ELR (cell line): ENCODE measurements around the gene MRPS14.

Experiments
- DNase-seq: peaks from one replicate; pipeline ENCODE4 v3.0.0-alpha.2; 2015; ENCODE audit warnings: low read depth

Gene MRPS14

DNA sequence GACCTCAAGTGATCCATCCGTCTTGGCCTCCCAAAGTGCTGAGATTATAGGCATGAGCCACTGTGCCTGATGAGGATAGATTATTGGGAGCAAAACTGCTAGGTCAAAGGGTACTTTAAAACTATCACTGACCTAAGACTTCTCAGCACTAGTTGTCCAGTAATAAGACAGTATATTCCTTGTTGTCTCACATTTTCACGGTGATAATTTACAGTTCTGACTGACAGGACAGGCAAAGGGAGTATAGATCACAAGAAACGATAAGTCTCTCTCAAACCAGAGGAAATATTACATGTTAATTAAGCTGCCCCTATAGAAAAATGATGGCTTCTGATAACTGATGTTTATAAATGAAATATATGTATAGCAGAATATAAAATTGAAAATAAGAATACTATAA, 3.7 kb downstream of the MRPS14 start:
- DNase-seq: no peak

DNA sequence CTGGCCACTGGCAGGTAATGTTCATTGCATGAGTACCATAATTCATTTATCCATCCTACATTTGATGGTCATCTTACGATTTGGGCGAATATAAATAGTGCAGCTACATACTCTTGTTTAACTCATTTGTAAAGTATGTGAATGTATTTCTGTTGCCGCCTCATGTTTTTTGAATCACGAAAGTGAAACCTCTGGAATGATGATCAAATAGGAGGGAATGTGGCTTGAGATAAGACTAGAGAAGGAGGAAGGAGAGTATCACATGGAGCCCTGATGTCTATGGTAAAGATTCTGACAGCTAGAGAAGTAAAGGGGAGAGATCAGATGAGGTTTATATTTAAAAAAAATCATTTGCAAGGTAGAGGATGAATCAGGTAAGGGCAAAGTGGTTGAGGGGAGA, 8.0 kb downstream of the MRPS14 start:
- peak; percentile 86 for DNase-seq

DNA sequence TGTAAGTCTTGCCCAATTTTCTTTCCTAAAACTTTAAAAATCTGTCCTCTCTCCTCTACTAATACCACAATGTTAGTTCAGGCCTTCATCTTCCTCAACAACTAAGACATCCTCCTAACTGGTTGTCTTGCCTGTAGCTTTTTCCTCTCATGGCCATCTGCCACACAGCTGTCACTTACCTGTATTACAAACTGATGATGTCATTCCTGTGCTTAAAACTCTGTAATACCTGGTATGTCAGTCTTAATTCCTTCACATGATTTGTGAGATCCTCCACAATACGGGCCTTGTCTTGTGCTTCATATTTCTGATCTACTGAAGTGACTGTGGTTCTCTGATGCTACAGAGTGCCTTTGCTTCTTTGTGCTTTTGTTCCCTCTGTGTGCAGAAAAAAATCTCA, 9.8 kb downstream of the MRPS14 start:
- DNase-seq: no peak

DNA sequence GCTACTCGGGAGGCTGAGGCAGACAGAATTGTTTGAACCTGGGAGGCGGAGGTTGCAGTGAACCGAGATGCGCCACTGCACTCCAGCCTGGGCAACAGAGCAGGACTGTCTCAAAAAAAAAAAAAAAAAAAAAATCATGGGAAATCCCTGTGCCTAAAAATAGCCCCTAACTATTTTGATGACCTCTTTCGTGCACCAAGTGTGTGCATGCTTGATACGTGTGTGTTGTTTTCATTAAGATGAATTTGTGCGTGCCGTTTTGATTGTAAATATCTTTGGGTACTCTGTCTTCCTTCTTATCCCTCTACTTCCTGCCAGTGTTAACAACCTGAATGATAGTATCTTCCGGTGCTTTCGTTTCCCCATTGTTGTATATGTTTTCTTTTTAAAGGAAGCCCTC, 13.7 kb downstream of the MRPS14 start:
- no peak for DNase-seq

DNA sequence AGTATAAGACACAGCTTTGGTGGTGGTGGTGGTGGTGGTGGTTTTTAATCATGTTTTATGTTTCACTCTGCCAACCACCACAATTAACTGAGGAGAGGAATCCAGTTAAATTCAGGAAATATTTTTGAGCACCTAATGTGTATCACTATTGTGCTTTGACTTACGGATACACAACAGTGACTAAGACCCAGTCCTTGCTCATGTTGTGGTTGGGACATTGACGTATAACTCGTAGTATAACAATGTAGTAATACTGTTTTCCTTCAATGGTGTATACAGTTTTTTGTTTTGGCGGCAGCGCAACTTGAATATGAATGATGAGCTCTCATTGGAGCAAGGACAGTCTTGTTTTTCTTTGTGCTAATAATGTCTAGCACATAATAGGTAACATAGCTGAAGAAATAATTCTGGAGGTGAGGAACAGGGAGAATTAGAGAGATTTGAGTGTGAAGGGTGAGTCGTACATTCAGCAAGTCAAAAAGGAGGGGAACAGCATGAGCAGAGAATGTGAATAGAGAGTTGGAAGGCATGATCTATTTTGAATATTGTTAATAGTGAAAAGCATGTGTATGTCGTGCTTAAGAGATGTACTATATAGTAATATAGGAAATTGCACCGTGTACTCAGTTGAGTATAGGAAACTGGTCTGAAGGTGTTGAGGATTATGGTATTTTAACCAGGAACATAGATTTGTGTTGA, 18.0 kb downstream of the MRPS14 start:
- DNase-seq: peak; percentile 63

DNA sequence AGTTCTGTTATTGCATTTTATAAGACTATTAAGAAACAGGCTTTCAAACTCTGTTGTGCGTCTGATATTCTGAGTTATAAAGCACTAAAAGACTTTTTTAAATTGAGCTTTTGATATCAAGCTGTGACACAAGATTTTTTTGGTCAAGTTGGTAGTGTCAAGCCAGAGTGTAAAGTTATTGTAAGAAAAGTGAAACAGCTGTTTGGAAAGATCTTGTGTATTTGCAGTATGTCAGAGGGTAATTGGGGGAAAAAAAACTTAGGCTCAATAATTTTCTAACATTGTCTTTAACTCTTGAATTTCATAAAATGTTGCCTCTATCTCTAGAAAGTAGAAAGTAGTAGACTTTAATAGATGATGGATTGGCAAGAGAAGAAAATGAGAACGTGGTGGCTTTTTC, 19.7 kb downstream of the MRPS14 start:
- no peak for DNase-seq

DNA sequence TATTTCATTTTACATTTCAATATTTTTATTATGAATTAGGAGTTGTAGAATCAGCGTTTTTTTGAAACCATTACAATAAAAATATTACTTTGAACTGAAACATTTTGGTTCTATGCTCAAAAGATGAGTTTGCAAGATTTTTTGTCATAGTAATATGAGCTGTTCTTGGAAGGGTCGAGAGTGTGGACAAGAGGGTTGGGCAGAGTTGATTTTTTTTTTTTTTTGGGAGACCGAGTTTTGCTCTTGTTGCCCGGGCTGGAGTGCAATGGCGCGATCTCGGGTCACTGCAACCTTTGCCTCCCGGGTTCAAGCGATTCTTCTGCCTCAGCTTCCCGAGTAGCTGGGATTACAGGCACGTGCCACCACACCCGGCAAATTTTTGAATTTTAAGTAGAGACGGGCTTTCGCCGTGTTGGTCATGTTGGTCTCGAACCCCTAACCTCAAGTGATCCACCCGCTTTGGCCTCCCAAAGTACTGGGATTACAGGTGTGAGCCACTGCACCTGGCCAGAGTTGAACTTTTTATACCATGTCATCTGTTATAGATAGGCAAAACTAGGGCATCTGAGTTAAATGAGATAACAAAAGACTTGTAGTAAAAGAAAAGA, 20.2 kb downstream of the MRPS14 start:
- no peak for DNase-seq

DNA sequence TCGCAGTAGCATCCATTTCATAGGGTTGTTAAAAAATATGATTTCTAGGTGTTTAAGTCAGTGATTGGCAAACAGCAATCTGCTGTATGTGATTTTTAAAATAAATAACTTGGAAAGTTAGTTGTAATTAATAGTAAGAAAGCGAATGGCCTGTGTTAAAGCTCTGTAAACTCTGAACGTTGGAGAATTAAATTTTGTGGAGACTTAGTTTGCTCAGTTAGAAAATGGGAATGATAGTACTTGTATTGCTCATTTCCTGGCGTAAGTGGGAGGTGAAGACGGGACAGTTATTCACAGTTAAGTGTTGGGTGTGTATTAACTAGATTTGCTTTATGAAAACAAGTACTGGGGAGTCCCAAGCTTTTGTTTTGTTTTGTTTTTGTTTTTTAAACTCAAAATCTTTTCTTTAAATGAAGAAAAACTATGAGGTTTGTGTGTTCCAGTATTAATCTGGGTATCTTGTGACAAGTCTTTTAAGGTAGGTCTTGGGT, 22.5 kb downstream of the MRPS14 start:
- peak; percentile 49 for DNase-seq

DNA sequence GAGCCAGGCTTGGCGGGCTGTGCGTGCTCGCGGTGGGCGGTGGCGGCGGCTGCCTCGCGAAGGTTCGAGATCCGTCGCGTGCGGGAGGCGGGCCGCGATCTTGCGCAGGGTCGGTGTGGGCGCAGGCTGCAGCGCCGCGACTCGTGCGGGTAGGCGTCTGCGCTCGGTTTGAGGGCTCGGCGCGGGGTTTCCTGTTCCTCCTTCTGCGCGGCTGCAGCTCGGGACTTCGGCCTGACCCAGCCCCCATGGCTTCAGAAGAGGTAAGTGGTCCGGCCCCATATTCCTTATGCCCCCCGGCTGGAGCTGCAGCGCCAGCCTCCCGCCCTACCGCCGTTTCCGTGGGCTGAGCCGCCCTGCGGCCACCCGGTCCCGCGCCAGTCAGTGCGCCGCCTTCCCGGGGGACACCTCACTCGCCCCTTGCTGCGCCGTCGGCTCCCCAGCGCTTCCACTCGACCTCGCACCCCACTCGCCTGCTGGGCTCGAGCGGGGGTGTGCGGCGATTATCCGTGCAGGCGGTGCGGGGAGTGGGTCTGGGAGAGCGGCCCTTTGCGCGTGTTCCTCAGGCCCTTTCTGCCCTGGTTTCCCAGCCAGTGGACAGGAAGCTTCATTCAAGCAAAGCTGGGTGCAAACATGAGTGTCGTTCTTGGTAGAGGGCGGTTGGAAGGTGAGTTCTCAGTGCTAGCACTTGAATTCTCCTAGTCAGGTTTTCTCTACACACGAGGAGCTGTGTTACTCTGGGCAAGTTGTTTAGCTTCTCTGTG, 23.1 kb downstream of the MRPS14 start, which contains the start of gene CACYBP:
CACYBP (plus strand) TSS at position 12 of the 761 bp plus-strand sequence; CDS start at position 246, 234 bp downstream.
- DNase-seq: peak; percentile 49

DNA sequence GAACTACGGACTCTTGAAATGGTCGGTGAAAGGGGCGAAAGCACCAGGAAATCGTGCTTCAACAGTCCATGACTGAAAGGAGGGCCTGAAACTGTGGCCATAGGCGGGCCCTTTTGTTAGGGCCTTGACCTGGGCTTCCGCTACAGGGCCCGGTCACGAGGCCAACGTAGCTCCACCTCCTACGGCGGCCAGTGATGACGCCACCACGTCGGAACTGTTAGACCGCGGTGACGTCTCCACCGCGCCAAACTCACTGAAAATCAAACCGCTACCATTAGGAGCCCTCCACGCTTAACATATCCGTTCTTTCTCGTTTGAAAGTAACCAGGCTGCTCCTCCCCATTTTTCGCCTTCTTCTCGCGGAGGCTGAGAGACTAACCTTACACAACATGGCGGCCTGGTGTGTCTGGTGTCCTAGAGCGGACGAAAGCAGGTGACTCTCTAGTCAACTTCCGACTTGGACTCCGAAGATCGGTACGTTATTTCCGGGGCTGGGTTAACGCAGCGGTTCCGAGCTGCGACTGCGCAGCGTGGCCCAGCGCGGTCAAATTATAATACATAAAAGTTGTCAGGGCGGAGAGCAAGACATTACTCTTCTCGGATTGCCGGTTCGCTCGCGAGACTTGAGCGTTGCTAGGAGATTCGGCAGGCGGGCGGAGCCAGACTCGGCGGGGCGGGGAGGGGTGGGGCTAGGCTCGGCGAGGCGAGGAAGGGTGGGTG, 23.8 kb downstream of the MRPS14 start:
- DNase-seq: peak; percentile 98

DNA sequence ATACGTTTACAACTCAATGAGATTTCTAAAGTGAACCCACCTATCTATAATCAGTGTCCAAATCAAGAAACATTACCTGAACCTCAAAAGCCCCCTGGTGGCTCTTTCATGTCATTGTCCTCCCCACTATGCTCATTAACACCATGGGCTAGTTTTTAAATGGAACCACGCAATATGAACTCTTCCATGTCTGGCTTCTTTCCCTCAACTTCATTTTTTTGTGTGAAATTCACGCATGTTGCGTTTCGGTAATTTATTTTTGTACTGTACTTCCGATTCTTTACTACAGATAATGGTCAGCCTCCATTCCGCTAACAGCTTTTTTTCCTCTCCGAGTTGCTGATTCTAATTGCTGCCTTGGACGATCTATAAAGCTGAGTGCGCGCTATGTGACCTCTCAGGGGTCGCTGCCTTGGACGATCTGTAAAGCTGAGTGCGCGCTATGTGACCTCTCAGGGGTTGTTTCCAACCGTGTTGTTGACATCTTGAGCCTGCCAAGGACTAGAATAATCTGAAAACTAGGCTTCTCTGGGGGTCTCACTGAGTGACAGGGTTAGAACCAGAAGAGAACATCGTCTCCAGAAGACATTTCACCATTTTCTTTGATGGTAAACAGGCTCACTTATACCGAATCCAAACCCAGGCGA, 24.5 kb downstream of the MRPS14 start:
- DNase-seq: peak; percentile 75

DNA sequence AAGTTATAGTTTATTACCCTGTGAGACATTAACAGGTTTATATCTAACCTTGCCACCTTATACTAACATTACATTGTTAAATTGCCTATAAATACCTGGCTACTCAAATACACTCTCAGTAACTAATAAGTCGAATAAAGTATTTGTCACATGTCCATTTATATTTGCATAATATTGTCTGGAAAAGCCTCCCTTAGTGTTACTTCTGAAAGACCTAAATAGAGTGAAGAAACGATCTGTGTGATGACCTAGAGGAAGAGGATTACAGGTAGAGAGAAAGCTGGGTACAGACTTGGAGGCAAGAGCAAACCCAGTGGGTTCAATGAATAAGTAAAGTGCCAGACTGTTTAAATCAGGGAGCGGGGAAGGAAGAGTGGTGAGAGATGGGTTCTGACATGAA, 26.2 kb downstream of the MRPS14 start:
- DNase-seq: no peak

DNA sequence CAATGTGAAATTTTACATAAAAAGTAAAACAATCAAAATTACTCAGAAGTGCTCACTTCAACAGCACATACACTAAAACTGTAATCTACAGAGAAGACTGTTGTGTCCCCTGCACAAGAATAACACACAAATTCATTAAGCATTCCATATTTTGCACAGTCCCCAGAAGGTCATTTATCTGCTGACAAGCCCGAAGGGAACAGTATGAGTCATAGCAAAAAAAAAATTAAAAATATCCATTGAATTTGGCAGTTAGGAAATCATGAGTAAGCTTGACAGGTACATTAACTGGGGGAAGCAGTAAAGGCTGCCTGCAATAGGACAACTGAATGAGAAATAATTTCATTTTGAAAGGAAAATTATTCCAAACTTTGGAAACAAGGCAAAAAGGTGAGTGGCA, 26.7 kb downstream of the MRPS14 start:
- DNase-seq: peak; percentile 63

DNA sequence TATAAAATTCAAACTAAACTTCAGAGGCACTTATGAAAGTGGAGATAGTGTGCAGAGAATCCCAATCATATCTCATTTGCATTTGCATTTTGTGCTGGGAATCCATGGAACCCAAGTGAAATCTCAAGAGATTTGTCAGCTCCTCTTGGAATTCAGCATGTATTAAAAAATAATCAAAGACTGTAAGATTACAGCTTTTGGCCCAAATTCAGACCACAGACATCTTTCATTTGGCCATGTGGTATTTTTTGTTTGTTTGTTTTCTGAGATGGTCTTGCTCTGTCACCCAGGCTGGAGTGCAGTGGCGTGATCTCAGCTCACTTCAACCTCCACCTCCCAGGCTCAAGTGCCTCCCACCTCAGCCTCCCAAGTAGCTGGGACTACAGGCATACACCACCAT, 27.3 kb downstream of the MRPS14 start:
- DNase-seq: no peak

DNA sequence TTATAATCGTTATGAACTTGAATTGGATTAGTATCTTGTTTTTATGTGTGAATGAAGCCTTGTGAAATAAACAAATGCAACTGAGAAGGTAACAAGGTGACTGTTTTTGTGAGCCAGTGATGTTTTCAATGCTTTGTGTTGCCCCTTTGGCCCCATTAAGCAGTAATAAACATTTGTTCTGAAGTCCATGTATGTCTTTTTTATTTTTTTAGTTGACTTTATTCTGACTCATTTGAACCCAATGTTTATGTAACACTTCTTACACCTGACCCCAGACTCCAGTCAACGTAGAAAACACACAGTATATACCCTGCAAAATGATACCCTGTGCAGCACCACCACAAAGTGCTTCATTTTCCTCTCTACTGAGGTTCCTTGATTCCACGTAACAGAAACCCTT, 28.1 kb downstream of the MRPS14 start:
- no peak for DNase-seq

DNA sequence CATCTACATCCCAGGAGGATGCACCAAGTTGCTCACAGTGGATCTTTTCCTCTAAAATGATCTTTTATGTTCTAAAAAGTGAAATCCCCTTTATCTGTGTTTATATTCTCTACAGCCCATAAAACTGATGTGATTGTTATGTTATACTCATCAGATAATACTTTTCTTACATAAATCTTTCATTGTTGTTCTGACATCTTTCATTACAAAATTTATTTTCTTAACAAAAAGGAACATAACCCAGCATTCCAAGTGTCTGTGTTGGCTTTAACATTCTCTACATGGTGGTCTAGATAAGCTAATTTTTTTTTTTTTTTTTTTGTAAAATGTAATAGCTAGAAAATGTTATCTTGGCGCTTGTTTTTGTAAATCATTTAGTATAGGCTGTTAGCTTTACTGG, 31.8 kb downstream of the MRPS14 start:
- DNase-seq: no peak

DNA sequence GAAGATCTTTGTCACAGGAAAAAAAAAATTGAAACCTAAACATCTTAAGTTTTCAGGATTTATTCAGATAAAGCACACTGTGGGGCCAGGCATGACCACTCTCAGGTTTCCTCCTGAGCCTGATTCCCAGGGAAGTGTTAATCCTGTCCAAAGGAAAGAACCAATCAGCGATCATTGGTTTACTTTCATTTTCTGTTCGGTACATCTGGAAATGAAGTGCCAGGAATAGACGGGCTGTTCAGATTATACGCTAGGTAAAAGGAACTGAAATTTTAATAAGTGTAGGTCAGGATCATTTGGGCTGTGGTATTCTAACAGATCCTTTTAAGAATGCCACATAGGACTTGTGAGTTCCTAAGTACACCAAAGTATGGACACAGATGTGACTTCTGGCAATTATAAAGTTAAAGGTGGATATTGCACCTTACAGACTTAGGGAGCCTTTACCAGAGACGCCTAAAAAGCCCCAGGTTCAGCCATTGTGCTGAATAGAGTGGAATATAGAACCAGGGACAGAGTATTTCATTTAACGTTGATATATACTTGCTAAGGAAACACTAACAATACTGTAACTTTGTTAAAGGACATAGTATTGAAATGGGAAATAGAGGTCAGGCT, 32.7 kb downstream of the MRPS14 start:
- peak; percentile 88 for DNase-seq

DNA sequence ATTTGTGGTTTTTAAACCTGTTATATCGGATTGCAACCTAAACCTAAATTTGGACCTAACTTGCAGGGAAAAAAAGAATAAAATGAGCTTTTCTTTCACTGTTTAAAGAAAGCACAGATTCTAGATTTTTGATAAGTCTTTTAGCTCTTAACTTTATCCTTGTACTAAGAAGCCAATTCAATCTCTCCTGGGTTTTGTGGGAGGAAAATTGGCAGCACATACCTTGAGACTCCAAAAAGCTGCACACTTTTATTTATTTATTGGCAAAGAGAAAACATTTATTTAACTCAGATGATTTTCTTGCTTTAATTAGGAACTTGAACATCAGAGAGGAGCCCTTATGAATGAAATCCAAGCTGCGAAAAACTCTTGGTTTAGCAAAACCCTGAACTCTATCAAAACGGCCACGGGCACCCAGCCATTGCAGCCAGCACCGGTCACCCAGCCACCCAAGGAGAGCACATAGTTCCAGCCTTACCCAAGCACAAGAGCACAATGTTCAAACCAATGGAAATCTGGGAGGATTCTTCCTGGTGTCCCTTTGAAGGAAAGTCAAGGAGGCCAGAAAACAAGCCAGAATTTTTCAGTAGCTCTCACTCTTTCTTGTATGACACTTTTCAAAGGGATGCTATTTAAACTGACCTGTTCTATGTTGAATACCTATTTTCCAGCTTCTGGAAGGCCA, 33.5 kb downstream of the MRPS14 start:
- DNase-seq: no peak

DNA sequence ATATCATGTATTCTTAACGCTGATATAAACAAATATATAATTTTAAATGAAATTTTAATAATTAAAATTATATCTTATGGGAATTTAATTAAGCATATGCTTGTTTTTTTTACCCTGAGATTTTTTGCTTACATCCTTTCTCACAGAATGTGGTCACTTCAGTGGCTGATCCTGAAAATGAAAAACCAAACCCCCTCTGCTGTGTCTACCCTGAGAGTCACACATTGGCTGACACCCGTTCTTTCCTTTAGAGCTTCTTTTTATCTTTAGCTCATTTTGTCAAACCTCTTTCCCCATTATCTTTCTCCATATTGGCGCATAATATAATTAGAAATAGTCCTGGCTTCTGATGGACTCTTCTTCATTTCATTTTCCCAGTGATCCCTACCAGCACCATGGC, 34.2 kb downstream of the MRPS14 start:
- no peak for DNase-seq

DNA sequence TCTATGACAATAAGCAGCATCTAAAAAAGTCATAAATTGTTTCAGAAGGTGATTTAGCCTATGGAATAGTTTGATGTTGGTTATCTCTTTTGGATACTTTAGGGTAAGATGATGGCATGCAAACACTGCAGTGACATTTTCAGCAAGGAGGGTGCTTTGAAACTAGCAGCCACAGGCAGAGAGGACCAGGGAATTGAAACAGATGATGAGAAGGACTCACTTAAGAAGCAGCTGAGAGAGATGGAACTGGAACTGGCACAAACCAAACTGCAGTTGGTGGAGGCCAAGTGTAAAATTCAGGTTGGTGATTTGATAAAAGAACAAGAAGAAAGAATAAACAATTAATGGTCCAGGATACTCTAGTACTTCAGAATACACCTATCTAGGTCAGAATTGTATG, 34.7 kb downstream of the MRPS14 start:
- no peak for DNase-seq

DNA sequence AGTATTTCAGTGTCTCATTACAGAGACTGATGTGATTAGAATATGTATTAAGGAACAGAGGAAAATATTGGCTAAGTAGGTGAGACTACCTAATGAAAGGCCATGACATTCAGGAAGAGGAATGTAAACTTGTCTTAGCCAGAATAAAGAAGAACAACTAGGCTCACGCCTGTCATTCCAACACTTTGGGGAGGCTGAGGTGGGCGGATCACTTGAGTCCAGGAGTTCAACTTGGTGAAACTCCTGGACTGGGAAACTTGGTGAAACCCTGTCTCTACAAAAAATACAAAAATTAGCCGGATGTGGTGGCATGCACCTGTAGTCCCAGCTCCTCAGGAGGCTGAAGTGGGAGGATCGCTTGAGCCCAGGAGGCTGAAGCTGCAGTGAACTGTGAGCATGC, 38.3 kb downstream of the MRPS14 start:
- DNase-seq: no peak
